ENCODE measurements around the gene UGP2. TPM values are rescaled to one million over a fixed set of nuclear protein-coding genes. Genes with fewer than 3 reads are reported as not detected.

UGP2 gene
- total RNA-seq, 1 experiment from 2014 or later: 89.5 TPM

DNA sequence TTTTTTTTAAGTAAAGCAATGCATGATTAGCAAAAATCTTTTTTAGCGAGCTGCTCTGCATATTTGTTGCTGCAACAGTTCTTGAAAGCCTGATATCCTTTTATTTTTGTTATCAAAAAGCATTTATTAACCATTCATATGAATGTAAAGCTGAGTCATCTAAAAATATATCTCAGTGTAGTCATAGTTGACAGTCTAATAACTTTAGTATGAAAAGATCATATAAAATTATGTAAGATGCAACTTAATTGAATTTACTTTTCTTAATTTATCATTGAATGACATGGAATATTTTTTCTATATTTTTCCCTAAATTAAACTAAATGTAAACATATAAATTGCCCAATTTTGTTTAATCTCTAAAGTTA is 8.5 kb downstream of the UGP2 start:
- no peak for TF ChIP-seq EZH2 (IDR thresholded peaks at IDR 0.05; ENCODE audit: low read depth)
- TF ChIP-seq, protein P1, sequence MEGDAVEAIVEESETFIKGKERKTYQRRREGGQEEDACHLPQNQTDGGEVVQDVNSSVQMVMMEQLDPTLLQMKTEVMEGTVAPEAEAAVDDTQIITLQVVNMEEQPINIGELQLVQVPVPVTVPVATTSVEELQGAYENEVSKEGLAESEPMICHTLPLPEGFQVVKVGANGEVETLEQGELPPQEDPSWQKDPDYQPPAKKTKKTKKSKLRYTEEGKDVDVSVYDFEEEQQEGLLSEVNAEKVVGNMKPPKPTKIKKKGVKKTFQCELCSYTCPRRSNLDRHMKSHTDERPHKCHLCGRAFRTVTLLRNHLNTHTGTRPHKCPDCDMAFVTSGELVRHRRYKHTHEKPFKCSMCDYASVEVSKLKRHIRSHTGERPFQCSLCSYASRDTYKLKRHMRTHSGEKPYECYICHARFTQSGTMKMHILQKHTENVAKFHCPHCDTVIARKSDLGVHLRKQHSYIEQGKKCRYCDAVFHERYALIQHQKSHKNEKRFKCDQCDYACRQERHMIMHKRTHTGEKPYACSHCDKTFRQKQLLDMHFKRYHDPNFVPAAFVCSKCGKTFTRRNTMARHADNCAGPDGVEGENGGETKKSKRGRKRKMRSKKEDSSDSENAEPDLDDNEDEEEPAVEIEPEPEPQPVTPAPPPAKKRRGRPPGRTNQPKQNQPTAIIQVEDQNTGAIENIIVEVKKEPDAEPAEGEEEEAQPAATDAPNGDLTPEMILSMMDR (conservative IDR thresholded peaks at IDR 0.05): no peak
- H3K9me2 ChIP-seq (ENCODE audit: insufficient read depth): no peaks in the 10 kb centered on the region
- peaks cover 99% of the 10 kb centered on the region for H3K79me2 ChIP-seq (ENCODE audit: low read depth)
- H2AFZ ChIP-seq: no peak overlapping the region
- DNase-seq: no peak
- H3K4me2 ChIP-seq: no peak overlapping the region
- POLR2A ChIA-PET (ENCODE audit: unreplicated experiment): no interaction called here
- no peaks in the 10 kb centered on the region for H4K20me1 ChIP-seq (ENCODE audit: insufficient read depth)
- CTCF ChIA-PET: no interaction called here
- intact Hi-C loops (cut with micrococcal nuclease; ENCODE audit: unreplicated experiment): no loop called here
- BruUV-seq (replicated peaks): no TSS peak
- no peak overlapping the region for H3K4me3 ChIP-seq
- peaks cover 7% of the 10 kb centered on the region for H3K36me3 ChIP-seq (ENCODE audit: low read depth)
- no peak overlapping the region for H3K27ac ChIP-seq
- peaks cover 5% of the 10 kb centered on the region; the same call in 1 of the 2 replicates for H3F3A ChIP-seq (ENCODE audit: insufficient read depth, low read depth)
- H3K27me3 ChIP-seq (ENCODE audit: insufficient read depth, low read depth): no peaks in the 10 kb centered on the region
- H3K9me3 ChIP-seq (ENCODE audit: insufficient read depth, low read depth): no peaks in the 10 kb centered on the region; the same call in 1 of the 2 replicates
- H3K4me1 ChIP-seq (replicated peaks; ENCODE audit: insufficient read depth): no peaks in the 10 kb centered on the region

DNA sequence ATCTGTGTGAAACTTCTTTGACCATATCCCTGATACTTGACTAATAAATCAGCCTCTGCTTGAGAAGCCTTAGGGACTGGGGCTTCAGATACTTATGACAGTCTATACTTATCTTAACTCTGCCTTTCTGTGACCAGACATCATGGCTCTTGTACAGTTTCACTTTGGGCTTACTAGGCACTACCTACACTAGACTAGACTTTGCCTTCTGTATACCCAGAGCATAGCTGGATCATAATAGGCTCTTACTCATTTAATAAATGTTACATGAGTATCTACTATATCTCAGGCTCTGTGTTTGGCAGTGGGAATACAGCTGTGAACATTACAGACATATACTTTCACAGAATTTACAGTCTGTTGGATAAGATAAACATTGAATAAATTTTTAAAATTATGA is 9.0 kb downstream of the UGP2 start:
- no peaks in the 10 kb centered on the region for H3K27me3 ChIP-seq (ENCODE audit: insufficient read depth, low read depth)
- POLR2A ChIA-PET (ENCODE audit: unreplicated experiment): no interaction called here
- peaks cover 5% of the 10 kb centered on the region; the same call in 1 of the 2 replicates for H3F3A ChIP-seq (ENCODE audit: insufficient read depth, low read depth)
- no peak overlapping the region for H3K4me2 ChIP-seq
- DNase-seq: no peak
- H3K36me3 ChIP-seq (ENCODE audit: low read depth): peaks cover 7% of the 10 kb centered on the region
- no peaks in the 10 kb centered on the region for H3K4me1 ChIP-seq (replicated peaks; ENCODE audit: insufficient read depth)
- intact Hi-C loops (cut with micrococcal nuclease; ENCODE audit: unreplicated experiment): no loop called here
- TF ChIP-seq, protein P1 (conservative IDR thresholded peaks at IDR 0.05): no peak
- TF ChIP-seq EZH2 (IDR thresholded peaks at IDR 0.05; ENCODE audit: low read depth): no peak
- CTCF ChIA-PET: no interaction called here
- no peaks in the 10 kb centered on the region for H3K9me2 ChIP-seq (ENCODE audit: insufficient read depth)
- peaks cover 99% of the 10 kb centered on the region for H3K79me2 ChIP-seq (ENCODE audit: low read depth)
- no peak overlapping the region for H3K27ac ChIP-seq
- H2AFZ ChIP-seq: no peak overlapping the region
- no peaks in the 10 kb centered on the region; the same call in 1 of the 2 replicates for H3K9me3 ChIP-seq (ENCODE audit: insufficient read depth, low read depth)
- H4K20me1 ChIP-seq (ENCODE audit: insufficient read depth): no peaks in the 10 kb centered on the region
- no TSS peak for BruUV-seq (replicated peaks)
- H3K4me3 ChIP-seq: no peak overlapping the region

DNA sequence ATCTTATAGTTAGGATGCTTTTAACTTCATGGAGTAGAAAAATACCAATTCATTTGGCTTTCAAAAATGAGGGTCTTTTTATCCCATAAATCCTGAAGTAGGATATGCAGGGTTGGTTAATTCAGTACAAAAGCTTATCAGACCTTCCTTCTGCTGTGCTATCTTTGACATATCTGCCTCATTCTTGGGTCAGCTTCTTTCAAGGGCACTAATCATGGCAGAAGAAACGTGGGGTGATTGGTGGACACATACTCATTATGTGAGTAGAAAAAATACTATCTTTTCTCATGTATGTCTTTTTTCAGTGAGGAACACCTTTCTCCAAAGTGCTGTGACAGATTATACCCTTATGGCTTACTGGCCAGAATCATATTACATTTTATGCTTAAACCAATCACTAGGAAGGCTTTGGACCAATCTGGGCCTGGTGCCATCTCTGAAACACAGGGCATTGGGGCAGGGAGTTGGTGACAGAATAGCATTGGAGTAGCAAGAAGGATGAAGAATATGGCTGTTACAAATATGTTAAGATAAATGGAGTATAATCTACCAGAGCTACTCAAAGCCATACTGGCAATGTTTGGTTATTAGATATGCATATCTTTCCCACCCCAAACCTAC is 10.1 kb downstream of the UGP2 start:
- DNase-seq: no peak
- ChIA-PET CTCF (no interaction called here), POLR2A (ENCODE audit: unreplicated experiment) (interaction anchor here (1.0 kb wide), 1 partner anchor 11 kb away, joined by 3 read pairs; no protein-coding TSS in a partner anchor)
- Histone ChIP-seq H3K27me3 (ENCODE audit: insufficient read depth, low read depth) (no peaks in the 10 kb centered on the region), H3K4me1 (replicated peaks; ENCODE audit: insufficient read depth) (no peaks in the 10 kb centered on the region), H3K27ac (no peak overlapping the region), H3F3A (ENCODE audit: insufficient read depth, low read depth) (peaks cover 5% of the 10 kb centered on the region; the same call in 1 of the 2 replicates), H3K36me3 (ENCODE audit: low read depth) (peaks cover 7% of the 10 kb centered on the region), H3K9me3 (ENCODE audit: insufficient read depth, low read depth) (no peaks in the 10 kb centered on the region; the same call in 1 of the 2 replicates), H4K20me1 (ENCODE audit: insufficient read depth) (no peaks in the 10 kb centered on the region), H3K4me3 (no peak overlapping the region), H3K9me2 (ENCODE audit: insufficient read depth) (no peaks in the 10 kb centered on the region), H2AFZ (no peak overlapping the region), H3K79me2 (ENCODE audit: low read depth) (peaks cover 92% of the 10 kb centered on the region), H3K4me2 (no peak overlapping the region)
- TF ChIP-seq EZH2 (IDR thresholded peaks at IDR 0.05; ENCODE audit: low read depth): no peak
- TF ChIP-seq, protein P1 (conservative IDR thresholded peaks at IDR 0.05): no peak
- intact Hi-C loops (cut with micrococcal nuclease; ENCODE audit: unreplicated experiment): no loop called here
- BruUV-seq (replicated peaks): no TSS peak
